Measurements from ENCODE around the gene ANO6. TPM values are rescaled to one million over a fixed set of nuclear protein-coding genes. Genes with fewer than 3 reads are reported as not detected.

ANO6 gene
- total RNA-seq, 1 experiment from 2014 or later: 46.8 TPM

DNA sequence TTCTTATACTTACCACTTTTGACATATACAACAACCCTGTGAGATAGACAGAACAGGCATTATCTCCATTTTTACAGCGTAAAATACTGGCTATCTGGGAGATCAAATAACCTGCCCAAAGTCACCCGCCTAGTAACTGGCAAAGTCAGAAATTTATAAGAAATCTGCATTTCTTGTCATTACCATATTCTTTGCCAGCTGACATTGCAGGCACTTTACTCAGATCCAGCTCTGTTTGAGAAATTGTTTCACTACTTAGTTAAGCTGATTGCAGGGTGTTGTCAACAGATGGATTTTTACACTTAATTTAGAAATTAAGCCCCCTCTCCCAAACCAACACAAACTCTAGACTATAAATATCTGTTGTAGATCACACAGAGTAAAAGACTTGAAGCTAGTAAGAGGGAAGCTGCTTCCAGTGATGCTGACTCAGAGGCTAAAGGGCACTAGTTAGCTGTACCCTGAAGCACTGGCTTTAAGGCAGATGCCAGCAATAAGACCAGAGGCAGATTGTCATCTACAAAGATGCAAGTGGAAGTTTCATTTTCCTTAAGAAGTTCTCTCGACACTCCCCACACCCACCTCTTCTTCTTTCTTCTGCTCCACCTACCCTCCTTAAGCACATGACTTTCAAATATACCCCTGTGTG lies 153.1 kb downstream of the ANO6 start (continued):
- TF ChIP-seq NR2C2 (CRISPR knock-in tag; IDR thresholded peaks at IDR 0.05): no peak
- TF ChIP-seq ZNF232 (CRISPR knock-in tag; IDR thresholded peaks at IDR 0.05): no peak

DNA sequence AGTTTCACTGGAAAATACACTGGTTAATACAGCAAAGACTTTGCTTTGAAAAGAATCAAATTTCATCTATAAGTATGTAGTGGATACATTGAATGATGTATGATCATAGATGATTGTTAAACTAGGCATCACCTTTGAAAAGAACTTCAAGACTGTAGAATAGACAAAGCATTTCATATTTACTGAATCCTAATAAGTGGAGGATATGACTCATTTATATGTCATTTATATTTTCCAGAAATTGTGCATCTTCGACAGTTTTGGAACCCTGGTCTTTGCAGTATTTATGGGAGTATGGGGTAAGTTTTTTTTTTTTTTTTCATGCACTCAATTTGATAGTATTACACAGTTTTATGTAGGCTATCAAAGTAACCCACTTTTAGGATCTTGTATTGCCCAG lies 161.9 kb downstream of the ANO6 start:
- CTCF ChIA-PET: interaction anchor here (1.1 kb wide), 1 partner anchor 11 kb away, joined by 4 read pairs; no protein-coding TSS in a partner anchor
- no peaks in the 10 kb centered on the region for H3K4me1 Mint-ChIP-seq
- no peak for DNase-seq (ENCODE audit: low spot score)
- peaks cover 25% of the 10 kb centered on the region for H3K36me3 Mint-ChIP-seq
- H3K9me3 Mint-ChIP-seq: peaks cover 8% of the 10 kb centered on the region
- no peak overlapping the region for H3K4me3 Mint-ChIP-seq
- no peaks in the 10 kb centered on the region for H3K27me3 Mint-ChIP-seq (ENCODE audit: low read depth)
- no peak for TF ChIP-seq ZNF671 (CRISPR knock-in tag; IDR thresholded peaks at IDR 0.05)
- no peak for TF ChIP-seq GRHL2 (CRISPR knock-in tag; IDR thresholded peaks at IDR 0.05; ENCODE audit: insufficient replicate concordance, severe bottlenecking)
- no peak for TF ChIP-seq MLX (CRISPR knock-in tag; IDR thresholded peaks at IDR 0.05)
- no peak for TF ChIP-seq SMAD4 (CRISPR knock-in tag; IDR thresholded peaks at IDR 0.05)
- no peak for TF ChIP-seq NR2C2 (CRISPR knock-in tag; IDR thresholded peaks at IDR 0.05)
- TF ChIP-seq, protein P1, sequence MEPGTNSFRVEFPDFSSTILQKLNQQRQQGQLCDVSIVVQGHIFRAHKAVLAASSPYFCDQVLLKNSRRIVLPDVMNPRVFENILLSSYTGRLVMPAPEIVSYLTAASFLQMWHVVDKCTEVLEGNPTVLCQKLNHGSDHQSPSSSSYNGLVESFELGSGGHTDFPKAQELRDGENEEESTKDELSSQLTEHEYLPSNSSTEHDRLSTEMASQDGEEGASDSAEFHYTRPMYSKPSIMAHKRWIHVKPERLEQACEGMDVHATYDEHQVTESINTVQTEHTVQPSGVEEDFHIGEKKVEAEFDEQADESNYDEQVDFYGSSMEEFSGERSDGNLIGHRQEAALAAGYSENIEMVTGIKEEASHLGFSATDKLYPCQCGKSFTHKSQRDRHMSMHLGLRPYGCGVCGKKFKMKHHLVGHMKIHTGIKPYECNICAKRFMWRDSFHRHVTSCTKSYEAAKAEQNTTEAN (CRISPR knock-in tag; IDR thresholded peaks at IDR 0.05): no peak
- TF ChIP-seq MAX (CRISPR knock-in tag; IDR thresholded peaks at IDR 0.05): no peak
- TF ChIP-seq ATF6 (CRISPR knock-in tag; IDR thresholded peaks at IDR 0.05): no peak
- no peak for TF ChIP-seq FOXK1 (CRISPR knock-in tag; IDR thresholded peaks at IDR 0.05)
- TF ChIP-seq, protein P2, sequence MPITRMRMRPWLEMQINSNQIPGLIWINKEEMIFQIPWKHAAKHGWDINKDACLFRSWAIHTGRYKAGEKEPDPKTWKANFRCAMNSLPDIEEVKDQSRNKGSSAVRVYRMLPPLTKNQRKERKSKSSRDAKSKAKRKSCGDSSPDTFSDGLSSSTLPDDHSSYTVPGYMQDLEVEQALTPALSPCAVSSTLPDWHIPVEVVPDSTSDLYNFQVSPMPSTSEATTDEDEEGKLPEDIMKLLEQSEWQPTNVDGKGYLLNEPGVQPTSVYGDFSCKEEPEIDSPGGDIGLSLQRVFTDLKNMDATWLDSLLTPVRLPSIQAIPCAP (CRISPR knock-in tag; IDR thresholded peaks at IDR 0.05): no peak
- TF ChIP-seq SMAD3 (CRISPR knock-in tag; IDR thresholded peaks at IDR 0.05; ENCODE audit: borderline replicate concordance): no peak
- TF ChIP-seq, protein P3, sequence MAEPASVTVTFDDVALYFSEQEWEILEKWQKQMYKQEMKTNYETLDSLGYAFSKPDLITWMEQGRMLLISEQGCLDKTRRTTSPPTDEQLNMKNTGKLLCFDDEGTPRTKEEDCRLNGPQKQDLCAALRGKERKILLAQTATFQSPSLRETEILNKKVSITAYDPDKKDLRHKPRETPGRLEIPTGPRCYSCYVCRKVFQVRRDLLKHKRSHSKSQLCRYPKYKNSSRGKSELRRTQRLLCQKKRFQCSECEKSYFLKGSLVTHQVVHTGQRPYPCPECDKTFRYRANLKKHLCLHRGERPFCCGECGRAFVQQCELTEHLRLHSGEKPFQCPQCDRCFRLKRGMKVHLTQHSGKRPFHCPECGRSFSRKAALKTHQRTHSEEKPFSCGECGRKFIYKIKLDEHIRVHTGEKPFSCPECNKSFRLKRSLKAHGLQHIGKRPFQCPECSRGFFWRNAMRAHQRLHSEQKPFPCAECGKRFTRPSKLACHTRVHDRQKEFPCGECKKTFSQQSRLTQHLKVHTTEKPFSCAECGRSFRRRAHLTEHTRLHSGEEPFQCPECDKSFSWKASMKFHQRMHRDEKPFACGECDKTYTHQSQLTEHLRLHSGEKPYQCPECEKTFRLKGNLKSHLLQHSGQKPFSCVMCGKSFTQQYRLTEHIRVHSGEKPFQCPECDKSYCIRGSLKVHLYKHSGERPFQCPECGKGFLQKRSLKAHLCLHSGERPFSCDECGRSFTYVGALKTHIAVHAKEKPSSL (CRISPR knock-in tag; conservative IDR thresholded peaks at IDR 0.05): no peak
- no peak for TF ChIP-seq ATF3 (CRISPR knock-in tag; conservative IDR thresholded peaks at IDR 0.05)
- TF ChIP-seq, protein P4, sequence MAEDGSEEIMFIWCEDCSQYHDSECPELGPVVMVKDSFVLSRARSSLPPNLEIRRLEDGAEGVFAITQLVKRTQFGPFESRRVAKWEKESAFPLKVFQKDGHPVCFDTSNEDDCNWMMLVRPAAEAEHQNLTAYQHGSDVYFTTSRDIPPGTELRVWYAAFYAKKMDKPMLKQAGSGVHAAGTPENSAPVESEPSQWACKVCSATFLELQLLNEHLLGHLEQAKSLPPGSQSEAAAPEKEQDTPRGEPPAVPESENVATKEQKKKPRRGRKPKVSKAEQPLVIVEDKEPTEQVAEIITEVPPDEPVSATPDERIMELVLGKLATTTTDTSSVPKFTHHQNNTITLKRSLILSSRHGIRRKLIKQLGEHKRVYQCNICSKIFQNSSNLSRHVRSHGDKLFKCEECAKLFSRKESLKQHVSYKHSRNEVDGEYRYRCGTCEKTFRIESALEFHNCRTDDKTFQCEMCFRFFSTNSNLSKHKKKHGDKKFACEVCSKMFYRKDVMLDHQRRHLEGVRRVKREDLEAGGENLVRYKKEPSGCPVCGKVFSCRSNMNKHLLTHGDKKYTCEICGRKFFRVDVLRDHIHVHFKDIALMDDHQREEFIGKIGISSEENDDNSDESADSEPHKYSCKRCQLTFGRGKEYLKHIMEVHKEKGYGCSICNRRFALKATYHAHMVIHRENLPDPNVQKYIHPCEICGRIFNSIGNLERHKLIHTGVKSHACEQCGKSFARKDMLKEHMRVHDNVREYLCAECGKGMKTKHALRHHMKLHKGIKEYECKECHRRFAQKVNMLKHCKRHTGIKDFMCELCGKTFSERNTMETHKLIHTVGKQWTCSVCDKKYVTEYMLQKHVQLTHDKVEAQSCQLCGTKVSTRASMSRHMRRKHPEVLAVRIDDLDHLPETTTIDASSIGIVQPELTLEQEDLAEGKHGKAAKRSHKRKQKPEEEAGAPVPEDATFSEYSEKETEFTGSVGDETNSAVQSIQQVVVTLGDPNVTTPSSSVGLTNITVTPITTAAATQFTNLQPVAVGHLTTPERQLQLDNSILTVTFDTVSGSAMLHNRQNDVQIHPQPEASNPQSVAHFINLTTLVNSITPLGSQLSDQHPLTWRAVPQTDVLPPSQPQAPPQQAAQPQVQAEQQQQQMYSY (CRISPR knock-in tag; IDR thresholded peaks at IDR 0.05): no peak
- no peak for TF ChIP-seq GTF2I (CRISPR knock-in tag; conservative IDR thresholded peaks at IDR 0.05)
- no peak for TF ChIP-seq SOX15 (CRISPR knock-in tag; IDR thresholded peaks at IDR 0.05)
- no peak for TF ChIP-seq ATF1 (CRISPR knock-in tag; IDR thresholded peaks at IDR 0.05)
- no peak for TF ChIP-seq E2F5 (CRISPR knock-in tag; IDR thresholded peaks at IDR 0.05)
- H3K27ac Mint-ChIP-seq: no peak overlapping the region
- POLR2A ChIA-PET: no interaction called here
- ATAC-seq: no peak

Data from WTC11 (cell line).